Measurements from ENCODE around the gene TRIM31. TPM values are rescaled to one million over a fixed set of nuclear protein-coding genes. Genes with fewer than 3 reads are reported as not detected.

TRIM31 gene
- total RNA-seq, 1 experiment from 2014 or later = not detected

DNA sequence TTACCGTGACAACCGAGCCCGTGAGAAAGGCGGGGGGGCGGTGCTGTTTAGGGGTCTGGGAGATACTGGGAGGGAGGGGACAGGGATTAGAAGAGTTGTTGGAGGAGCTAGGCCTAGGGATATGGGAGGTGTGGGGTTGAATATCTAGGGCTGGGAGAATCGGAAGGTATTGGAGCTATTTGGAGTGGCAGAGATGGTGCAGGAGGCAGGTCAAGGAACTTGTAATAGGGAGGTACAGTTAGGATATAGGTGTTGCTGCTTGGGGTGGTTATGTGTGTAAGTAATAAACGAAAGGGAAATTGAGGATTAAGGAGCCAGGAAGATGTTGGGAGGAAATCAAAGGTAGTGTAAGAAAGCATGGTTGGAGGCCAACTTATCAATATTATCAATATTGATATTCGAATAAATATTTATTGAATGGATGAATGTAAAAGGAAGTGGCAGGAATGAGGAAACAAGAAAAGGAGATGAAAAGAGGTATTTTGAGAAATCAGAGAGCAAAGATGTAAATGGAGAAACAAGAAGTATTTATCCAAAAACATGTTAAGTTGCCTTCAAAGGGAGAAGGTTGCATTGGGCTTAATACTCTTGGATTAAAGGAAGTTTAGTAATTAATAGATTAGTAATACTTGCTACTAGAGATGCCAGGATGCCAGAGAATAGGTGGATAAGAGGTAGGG, 45.3 kb downstream of the TRIM31 start:
- Histone ChIP-seq H4K20me1 (ENCODE audit: control insufficient read depth, insufficient read depth, insufficient read length) (no peaks in the 10 kb centered on the region), H2AFZ (ENCODE audit: low read length) (no peak overlapping the region), H2BK20ac (ENCODE audit: low read depth, low read length, poor library complexity, severe bottlenecking) (no peak overlapping the region), H2BK12ac (ENCODE audit: insufficient read length, low read depth, low read length) (no peak overlapping the region), H3K27me3 (ENCODE audit: insufficient read depth, low read length) (peaks cover 19% of the 10 kb centered on the region), H3K79me2 (ENCODE audit: insufficient read depth, low read length) (no peaks in the 10 kb centered on the region), H3T11ph (ENCODE audit: low read length) (no peak overlapping the region), H2BK120ac (ENCODE audit: low read depth, low read length, poor library complexity, severe bottlenecking) (no peak overlapping the region), H3K18ac (ENCODE audit: insufficient read length, low read depth, low read length) (no peak overlapping the region), H2BK5ac (ENCODE audit: insufficient read length, low read length) (no peak overlapping the region), H3K9me3 (ENCODE audit: control insufficient read depth, low read depth, low read length) (no peaks in the 10 kb centered on the region), H4K8ac (replicated peaks; ENCODE audit: insufficient read length, low read depth, low read length) (no peak overlapping the region), H3K79me1 (ENCODE audit: insufficient read depth, low read depth, low read length, poor library complexity, severe bottlenecking) (no peaks in the 10 kb centered on the region), H3K56ac (ENCODE audit: insufficient read length, low read depth, low read length) (no peak overlapping the region), H4K91ac (ENCODE audit: insufficient read length, low read depth, low read length) (no peak overlapping the region), H3K23ac (ENCODE audit: insufficient read length, low read depth, low read length) (no peak overlapping the region), H3K23me2 (ENCODE audit: insufficient read length, low read depth, low read length, poor library complexity, severe bottlenecking) (peaks cover 20% of the 10 kb centered on the region), H3K4ac (ENCODE audit: low read depth, low read length) (no peak overlapping the region), H3K4me1 (ENCODE audit: insufficient read depth, low read length) (no peaks in the 10 kb centered on the region), H3K4me2 (ENCODE audit: insufficient read depth, insufficient read length, low read length) (peak overlapping the region; percentile 98), H3K27ac (ENCODE audit: insufficient read length, low read depth, low read length) (no peak overlapping the region), H2AK5ac (ENCODE audit: insufficient read length, low read length) (no peak overlapping the region), H4K5ac (ENCODE audit: insufficient read length, low read depth, low read length) (no peak overlapping the region), H2BK15ac (ENCODE audit: low read depth, low read length) (no peak overlapping the region), H3K9ac (ENCODE audit: extremely low read depth, insufficient read length, low read length) (peak overlapping the region; percentile 48), H3K14ac (ENCODE audit: insufficient read depth, low read length) (no peak overlapping the region)
- H3K27me3 Mint-ChIP-seq (ENCODE audit: low read depth) = peaks cover 36% of the 10 kb centered on the region
- peaks cover 9 to 27% (median 19%) of the 10 kb centered on the region in 3 experiments for H3K36me3 Mint-ChIP-seq (ENCODE audit: insufficient read depth in 1 of 3, low read depth in 3 of 3)
- TF ChIP-seq, protein P1, sequence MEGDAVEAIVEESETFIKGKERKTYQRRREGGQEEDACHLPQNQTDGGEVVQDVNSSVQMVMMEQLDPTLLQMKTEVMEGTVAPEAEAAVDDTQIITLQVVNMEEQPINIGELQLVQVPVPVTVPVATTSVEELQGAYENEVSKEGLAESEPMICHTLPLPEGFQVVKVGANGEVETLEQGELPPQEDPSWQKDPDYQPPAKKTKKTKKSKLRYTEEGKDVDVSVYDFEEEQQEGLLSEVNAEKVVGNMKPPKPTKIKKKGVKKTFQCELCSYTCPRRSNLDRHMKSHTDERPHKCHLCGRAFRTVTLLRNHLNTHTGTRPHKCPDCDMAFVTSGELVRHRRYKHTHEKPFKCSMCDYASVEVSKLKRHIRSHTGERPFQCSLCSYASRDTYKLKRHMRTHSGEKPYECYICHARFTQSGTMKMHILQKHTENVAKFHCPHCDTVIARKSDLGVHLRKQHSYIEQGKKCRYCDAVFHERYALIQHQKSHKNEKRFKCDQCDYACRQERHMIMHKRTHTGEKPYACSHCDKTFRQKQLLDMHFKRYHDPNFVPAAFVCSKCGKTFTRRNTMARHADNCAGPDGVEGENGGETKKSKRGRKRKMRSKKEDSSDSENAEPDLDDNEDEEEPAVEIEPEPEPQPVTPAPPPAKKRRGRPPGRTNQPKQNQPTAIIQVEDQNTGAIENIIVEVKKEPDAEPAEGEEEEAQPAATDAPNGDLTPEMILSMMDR (conservative IDR thresholded peaks at IDR 0.05) = no peak
- WGBS (ENCODE audit: extremely low coverage, insufficient read length, low lambda C conversion rate) = 100% methylated on average over 2 of the region's 8 CpGs
- H3K4me3 Mint-ChIP-seq = peak overlapping the region; percentile 91 to 92
- H3K4me1 Mint-ChIP-seq = peaks cover 28% of the 10 kb centered on the region in 2 experiments
- H3K27ac Mint-ChIP-seq = peak overlapping the region; percentile 63 to 98 (median 86); a peak in 5 of 7 replicates
- peaks cover 0 to 3% of the 10 kb centered on the region in 2 experiments; a peak in 3 of 5 replicates for H3K9me3 Mint-ChIP-seq
- peak; percentile 92 for DNase-seq
